Common myeloid progenitor, CD34-positive (primary cell): ENCODE measurements around the gene EHBP1L1.
A peak's percentile ranks its signal among the peaks of the same experiment; 100 is the strongest.

ENCODE experiments used
- CTCF ChIA-PET: fragments of 350-600 bp; sonication (Branson Sonifier 250); formaldehyde crosslinking; loops from one replicate; lab custom pipeline; 2021; ENCODE audit warnings: antibody characterized with exemption; lab: Charles Lee
- POLR2A ChIA-PET: fragments of 350-600 bp; sonication (Branson Sonifier 250); formaldehyde crosslinking; loops from one replicate; lab custom pipeline; 2021; ENCODE audit warnings: antibody characterized with exemption; lab: Charles Lee
- DNase-seq, 3 donors: peaks; one replicate each; pipeline versions ENCODE4 v3.0.0 to v3.0.0-alpha.2; 2013
- H3K27ac ChIP-seq, 2 experiments: 1 replicate in 1 of 2; 2 replicates in 1 of 2; pipeline ENCODE4 v1.7.0; 2013; ENCODE audit warnings: inconsistent platforms in 2 of 2, low read length in 2 of 2, mild to moderate bottlenecking in 2 of 2, low read depth in 1 of 2, moderate library complexity in 1 of 2; ENCODE audit not compliant: severe bottlenecking in 2 of 2, insufficient read depth in 1 of 2, poor library complexity in 1 of 2
- H3K27me3 ChIP-seq, 5 experiments: replicated peaks in 2 of 5; 1 replicate in 3 of 5; 2 replicates in 2 of 5; pipeline versions ENCODE4 v1.6.1 to v1.7.0; 2013; ENCODE audit warnings: low read length in 4 of 5, mild to moderate bottlenecking in 2 of 5, moderate library complexity in 2 of 5, inconsistent platforms in 1 of 5; ENCODE audit not compliant: insufficient read depth in 5 of 5, control insufficient read depth in 4 of 5
- H3K36me3 ChIP-seq, 4 experiments: 1 replicate in 2 of 4; 2 replicates in 2 of 4; pipeline versions ENCODE4 v1.6.1 to v1.7.0; 2013; ENCODE audit warnings: low read length in 3 of 4, control low read depth in 1 of 4, mild to moderate bottlenecking in 1 of 4; ENCODE audit not compliant: control insufficient read depth in 4 of 4, insufficient read depth in 4 of 4
- H3K4me1 ChIP-seq, 4 experiments: 1 replicate in 3 of 4; 2 replicates in 1 of 4; pipeline versions ENCODE4 v1.6.1 to v1.7.1; 2013; ENCODE audit warnings: low read length in 3 of 4, mild to moderate bottlenecking in 3 of 4, control low read depth in 1 of 4, inconsistent platforms in 1 of 4, moderate library complexity in 1 of 4; ENCODE audit not compliant: control insufficient read depth in 4 of 4, insufficient read depth in 4 of 4; ENCODE audit errors: control extremely low read depth in 1 of 4
- H3K4me3 ChIP-seq, 7 experiments: 1 replicate in 4 of 7; 2 replicates in 3 of 7; pipeline versions ENCODE4 v1.5.1 to v1.7.0; 2013; ENCODE audit warnings: mild to moderate bottlenecking in 7 of 7, low read length in 6 of 7, moderate library complexity in 6 of 7, inconsistent platforms in 2 of 7, low read depth in 2 of 7, control low read depth in 1 of 7; ENCODE audit not compliant: insufficient read depth in 4 of 7, control insufficient read depth in 1 of 7; ENCODE audit errors: extremely low read depth in 1 of 7
- H3K9me3 ChIP-seq, 5 experiments: 1 replicate in 4 of 5; 2 replicates in 1 of 5; pipeline versions ENCODE4 v1.6.1 to v1.7.1; 2013; ENCODE audit warnings: low read length in 4 of 5, mild to moderate bottlenecking in 2 of 5, inconsistent platforms in 1 of 5, low read depth in 1 of 5, moderate library complexity in 1 of 5; ENCODE audit not compliant: control insufficient read depth in 4 of 5, insufficient read depth in 2 of 5; ENCODE audit errors: control extremely low read depth in 1 of 5
- WGBS: methylation state at CpG from one replicate; pipeline ENCODE4 v1.1.5; 2013; ENCODE audit not compliant: insufficient coverage; 5-methylcytosine and 5-hydroxymethylcytosine counted together

The EHBP1L1 gene

GRCh38 chr11:65553301-65554001 is 22.4 kb upstream of the EHBP1L1 start:
- no peaks in the 10 kb centered on the region for H3K27me3 ChIP-seq
- peak overlapping the region in 3 of 7 experiments; percentile 33 to 36 (median 33) for H3K4me3 ChIP-seq
- ChIA-PET CTCF (interaction anchor here (0.7 to 3.5 kb wide), 6 partner anchors 9 to 35 kb away, joined by 3 to 23 read pairs (median 15); partner anchors contain the start of genes EHBP1L1 and FAM89B), POLR2A (interaction anchor here (0.6 to 2.1 kb wide), 3 partner anchors 13 to 114 kb away, joined by 3 to 13 read pairs (median 3); partner anchors contain the start of gene FAM89B)
- H3K27ac ChIP-seq = peak overlapping the region in 1 of 2 experiments; percentile 43
- DNase-seq = peak; percentile 90 to 97 (median 95)
- H3K36me3 ChIP-seq = peaks cover 2 to 14% (median 10%) of the 10 kb centered on the region in 4 experiments
- H3K4me1 ChIP-seq = peaks cover 2 to 70% (median 66%) of the 10 kb centered on the region in 4 experiments
- no peaks in the 10 kb centered on the region for H3K9me3 ChIP-seq
- 56% methylated on average over 19 of the region's 37 CpGs for WGBS

- H3K27ac ChIP-seq = peak overlapping the region in 1 of 2 experiments; percentile 43
- peaks cover 2 to 14% (median 8%) of the 10 kb centered on the region in 4 experiments for H3K36me3 ChIP-seq
- H3K27me3 ChIP-seq = no peaks in the 10 kb centered on the region
- WGBS = 86% methylated on average over 18 of the region's 27 CpGs
- H3K4me1 ChIP-seq = peaks cover 0 to 70% (median 68%) of the 10 kb centered on the region in 4 experiments
- no peaks in the 10 kb centered on the region for H3K9me3 ChIP-seq
- DNase-seq = no peak
- CTCF ChIA-PET = interaction anchor here (0.7 to 3.5 kb wide), 5 partner anchors 13 to 33 kb away, joined by 3 to 23 read pairs (median 9); partner anchors contain the start of gene FAM89B
- H3K4me3 ChIP-seq = peak overlapping the region in 3 of 7 experiments; percentile 33 to 36 (median 33)
- POLR2A ChIA-PET = no interaction called here
Observed at GRCh38 chr11:65554057-65554818, 21.6 kb upstream of the EHBP1L1 start.

- POLR2A ChIA-PET = no interaction called here
- DNase-seq = no peak
- Histone ChIP-seq H3K4me1 (peaks cover 0 to 75% (median 72%) of the 10 kb centered on the region in 4 experiments), H3K9me3 (no peaks in the 10 kb centered on the region), H3K36me3 (peaks cover 2 to 12% (median 6%) of the 10 kb centered on the region in 4 experiments), H3K4me3 (no peak overlapping the region), H3K27me3 (no peaks in the 10 kb centered on the region), H3K27ac (no peak overlapping the region)
- 96% methylated on average over 4 of the region's 4 CpGs for WGBS
- CTCF ChIA-PET = interaction anchor here (0.7 to 3.1 kb wide), 3 partner anchors 14 to 34 kb away, joined by 3 to 14 read pairs (median 4); no protein-coding TSS in a partner anchor
Observed at GRCh38 chr11:65554842-65555430, 20.9 kb upstream of the EHBP1L1 start.

DNA sequence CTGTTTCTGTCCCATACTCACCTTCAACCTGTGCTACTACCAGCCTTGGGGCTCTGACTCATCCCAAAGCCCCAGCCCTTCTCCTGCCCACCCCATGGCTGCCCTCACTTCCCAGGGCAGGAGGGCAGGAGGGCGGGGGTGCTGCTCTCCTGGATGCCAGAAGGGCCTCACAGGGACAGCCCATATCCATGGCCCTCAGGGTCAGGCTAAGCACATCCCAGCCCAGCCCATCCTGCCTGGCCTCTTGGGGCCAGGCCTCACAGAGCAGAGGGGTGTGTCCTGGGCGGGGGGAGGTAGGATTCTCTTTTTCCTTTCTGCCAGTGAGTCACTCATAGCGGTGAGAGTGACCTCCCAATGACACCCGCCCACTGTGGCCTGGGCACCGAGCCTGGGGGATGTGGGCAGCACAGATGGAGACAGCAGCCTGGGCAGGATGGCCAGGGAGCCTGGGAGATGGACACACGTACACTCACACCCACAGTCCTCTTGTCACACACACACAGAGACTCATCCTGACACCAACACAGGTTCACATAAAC is 20.1 kb upstream of the EHBP1L1 start:
- no peaks in the 10 kb centered on the region for H3K27me3 ChIP-seq
- H3K4me1 ChIP-seq = peaks cover 0 to 83% (median 75%) of the 10 kb centered on the region in 4 experiments
- peak overlapping the region in 1 of 7 experiments; percentile 19 for H3K4me3 ChIP-seq
- H3K36me3 ChIP-seq = peaks cover 2 to 11% (median 5%) of the 10 kb centered on the region in 4 experiments
- WGBS = 83% methylated on average over 2 of the region's 6 CpGs
- DNase-seq = peak in 2 of 3 donors; percentile 52 to 64
- H3K27ac ChIP-seq = no peak overlapping the region
- POLR2A ChIA-PET = interaction anchor here (0.6 kb wide), 1 partner anchor 94 kb away, joined by 6 read pairs; no protein-coding TSS in a partner anchor
- H3K9me3 ChIP-seq = no peaks in the 10 kb centered on the region
- CTCF ChIA-PET = interaction anchor here (1.4 to 3.1 kb wide), 3 partner anchors 14 to 16 kb away, joined by 4 to 14 read pairs (median 6); no protein-coding TSS in a partner anchor

GRCh38 chr11:65556470-65557279 is 19.2 kb upstream of the EHBP1L1 start:
- DNase-seq = no peak
- peaks cover 0 to 3% (median 2%) of the 10 kb centered on the region in 4 experiments for H3K36me3 ChIP-seq
- H3K4me1 ChIP-seq = peaks cover 0 to 84% (median 77%) of the 10 kb centered on the region in 4 experiments
- no peaks in the 10 kb centered on the region for H3K27me3 ChIP-seq
- POLR2A ChIA-PET = interaction anchor here (0.6 to 0.8 kb wide), 2 partner anchors 14 to 95 kb away, joined by 3 to 6 read pairs; partner anchors contain the start of gene ZNRD2
- H3K9me3 ChIP-seq = no peaks in the 10 kb centered on the region
- peak overlapping the region in 4 of 7 experiments; percentile 44 to 81 (median 70) for H3K4me3 ChIP-seq
- 78% methylated on average over 7 of the region's 12 CpGs for WGBS
- H3K27ac ChIP-seq = peak overlapping the region in 1 of 2 experiments; percentile 66
- CTCF ChIA-PET = interaction anchor here (0.9 to 3.1 kb wide), 7 partner anchors 9 to 48 kb away, joined by 3 to 14 read pairs (median 4); no protein-coding TSS in a partner anchor
